HK-2 (cell line): ENCODE data around the gene SH3RF3.

Experiments
- DNase-seq: peaks from one replicate; pipeline ENCODE4 v3.0.0-alpha.2; 2018; ENCODE audit not compliant: unreplicated experiment

Gene SH3RF3

DNA sequence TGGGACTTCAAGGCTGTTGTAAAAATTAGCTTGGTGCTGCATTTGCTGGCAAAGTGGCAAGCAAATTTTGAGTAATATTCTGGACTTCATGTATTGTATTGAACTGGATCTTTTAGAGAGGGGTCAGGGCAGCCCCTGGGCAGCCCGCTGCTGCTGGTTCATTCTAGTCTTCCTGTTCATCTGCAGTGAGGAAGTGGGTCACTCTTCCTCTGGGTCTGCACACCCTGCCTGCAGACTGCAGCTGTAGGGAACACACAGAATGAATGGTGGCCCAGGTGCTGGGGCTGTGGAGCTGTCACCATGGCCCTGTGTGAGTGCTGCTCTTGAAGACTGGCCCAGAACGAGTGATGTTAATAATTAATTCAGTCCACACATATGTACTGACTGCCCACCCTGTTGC lies 9.4 kb downstream of the SH3RF3 start:
- no peak for DNase-seq

DNA sequence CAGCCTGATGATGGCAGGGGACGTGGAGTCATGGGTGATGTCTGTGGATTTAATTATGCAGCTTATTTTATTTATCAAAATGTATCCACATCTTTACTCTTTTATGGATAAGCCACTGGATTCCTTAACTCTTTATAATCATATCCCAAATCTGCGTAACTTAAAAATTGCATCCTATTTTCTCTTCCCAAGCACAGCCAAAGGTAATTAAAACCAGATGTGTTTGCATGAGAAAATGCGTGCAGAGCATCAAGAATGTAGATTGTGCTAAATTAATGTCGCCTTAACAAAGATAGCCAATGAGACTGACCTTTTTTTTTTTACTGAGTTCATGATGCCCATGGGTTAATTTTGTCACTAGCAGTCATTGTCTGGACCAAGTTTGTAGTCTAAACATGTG lies 10.0 kb downstream of the SH3RF3 start:
- no peak for DNase-seq

DNA sequence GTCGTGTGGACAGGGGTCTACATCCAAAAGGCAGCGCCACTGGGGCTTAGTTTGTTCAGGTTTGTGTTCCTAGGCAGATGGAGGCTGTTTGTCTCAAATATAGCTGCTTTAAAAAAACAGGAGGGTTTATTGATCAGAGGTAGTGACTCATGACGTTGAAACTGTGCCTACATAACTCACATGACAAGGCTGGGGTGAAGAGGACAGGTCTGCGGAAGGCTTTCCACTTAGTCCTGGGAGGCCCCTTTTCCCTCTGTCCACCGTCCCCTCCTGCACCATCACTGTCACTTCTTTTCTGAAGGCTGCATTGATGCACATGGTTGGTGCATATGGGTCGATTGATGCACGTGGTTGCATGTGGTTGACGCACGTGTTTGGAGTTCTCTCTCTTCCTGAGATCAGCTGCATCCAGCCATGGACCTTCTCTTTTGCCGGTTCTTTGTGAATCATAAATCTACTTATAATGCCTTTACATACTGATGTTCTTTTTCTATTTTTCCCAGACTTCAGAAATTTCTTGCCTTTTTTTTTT lies 10.9 kb downstream of the SH3RF3 start:
- DNase-seq, result no peak

DNA sequence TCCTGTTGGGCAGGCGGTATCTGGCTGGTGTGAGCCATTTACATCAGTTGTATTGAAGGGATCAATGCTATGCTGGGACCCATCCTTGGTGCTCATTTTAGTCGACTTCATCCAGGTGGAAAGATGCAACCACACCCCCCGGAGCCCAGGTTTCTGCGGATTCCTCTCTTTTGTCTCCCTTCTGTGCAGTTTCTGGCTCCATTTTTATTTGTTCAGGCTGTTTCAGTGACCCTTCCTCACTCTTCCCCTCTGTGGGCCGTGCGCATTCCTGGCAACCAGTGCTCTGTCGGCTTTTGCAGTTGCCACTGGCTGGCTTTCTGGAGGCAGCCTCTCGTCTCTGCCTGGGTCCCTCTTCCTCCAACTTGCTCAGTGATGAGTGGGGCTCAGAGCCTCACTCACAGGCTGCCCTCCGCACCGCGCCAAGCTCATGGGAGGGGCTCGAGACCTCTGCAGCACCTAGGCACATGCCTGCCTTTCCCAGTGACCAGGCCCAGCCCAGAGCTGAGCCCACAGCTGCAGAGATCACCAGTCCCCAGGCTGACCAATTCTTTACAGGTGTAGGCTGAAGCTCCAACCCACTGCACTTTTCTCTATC lies 12.1 kb downstream of the SH3RF3 start:
- DNase-seq, result no peak

DNA sequence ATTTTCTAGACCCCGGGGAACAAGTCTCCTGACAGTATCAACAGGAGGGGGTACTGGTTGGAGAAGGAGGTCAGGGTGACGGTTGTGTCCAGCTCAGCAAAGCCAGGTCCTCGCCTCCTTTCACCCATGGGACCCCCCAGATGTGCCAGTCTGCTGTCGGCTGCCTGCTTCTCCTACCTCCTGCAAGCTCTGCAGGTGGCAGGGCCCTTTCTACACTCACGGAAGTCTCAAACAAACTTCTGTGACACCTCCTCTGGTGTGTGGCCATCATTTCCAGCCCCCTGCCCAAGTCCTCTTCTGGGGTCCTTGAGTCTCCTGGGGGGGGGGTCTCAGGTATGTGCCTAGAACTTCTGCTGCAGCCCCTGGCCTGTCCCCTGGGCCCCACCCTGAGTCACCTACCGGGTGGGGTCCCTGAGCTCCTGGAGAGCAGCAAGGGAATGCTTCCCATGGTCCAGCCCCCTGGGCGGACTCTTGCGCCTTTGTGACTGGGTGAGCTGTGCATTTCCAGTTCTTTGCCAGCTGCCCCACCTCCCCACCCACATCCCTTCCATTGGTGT lies 12.8 kb downstream of the SH3RF3 start:
- DNase-seq, result no peak

DNA sequence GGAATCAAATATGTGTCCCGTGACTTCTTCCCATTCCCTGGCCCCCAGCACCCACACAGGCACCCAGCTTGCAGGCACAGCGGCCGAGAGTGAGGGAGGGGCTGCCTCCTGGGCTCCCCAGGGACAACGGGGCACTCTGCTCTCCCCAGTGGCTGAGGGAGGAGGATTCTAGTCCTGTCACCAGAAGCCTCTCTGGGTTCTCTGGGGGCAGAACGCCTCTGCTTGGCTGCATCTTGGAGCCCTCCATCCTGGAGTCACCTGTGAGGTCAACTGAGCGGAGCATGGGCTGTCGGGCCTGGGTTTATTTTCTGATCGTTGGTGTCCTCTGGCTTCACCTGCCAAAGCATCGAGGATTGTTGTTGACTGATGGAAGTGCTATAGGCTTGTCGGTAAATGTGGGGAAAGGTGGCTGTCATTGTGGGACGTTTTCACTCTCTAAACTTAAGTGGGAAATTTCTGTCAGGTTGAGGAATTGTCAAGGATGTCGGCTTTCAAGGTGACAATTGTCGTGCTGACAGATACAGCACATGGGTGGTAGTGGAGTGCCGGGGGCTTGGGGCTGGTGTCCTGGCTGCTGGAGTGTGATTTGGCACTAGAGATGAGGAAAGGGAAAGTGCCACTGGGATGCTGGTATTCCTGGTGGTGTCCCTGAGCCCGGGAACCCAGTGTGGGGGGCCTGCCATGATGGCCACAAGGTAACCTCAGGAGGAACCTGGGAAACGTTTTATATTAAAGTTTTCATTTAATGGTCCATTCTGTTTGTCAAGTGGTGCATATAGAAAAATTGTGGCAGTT lies 13.6 kb downstream of the SH3RF3 start:
- DNase-seq, result no peak

DNA sequence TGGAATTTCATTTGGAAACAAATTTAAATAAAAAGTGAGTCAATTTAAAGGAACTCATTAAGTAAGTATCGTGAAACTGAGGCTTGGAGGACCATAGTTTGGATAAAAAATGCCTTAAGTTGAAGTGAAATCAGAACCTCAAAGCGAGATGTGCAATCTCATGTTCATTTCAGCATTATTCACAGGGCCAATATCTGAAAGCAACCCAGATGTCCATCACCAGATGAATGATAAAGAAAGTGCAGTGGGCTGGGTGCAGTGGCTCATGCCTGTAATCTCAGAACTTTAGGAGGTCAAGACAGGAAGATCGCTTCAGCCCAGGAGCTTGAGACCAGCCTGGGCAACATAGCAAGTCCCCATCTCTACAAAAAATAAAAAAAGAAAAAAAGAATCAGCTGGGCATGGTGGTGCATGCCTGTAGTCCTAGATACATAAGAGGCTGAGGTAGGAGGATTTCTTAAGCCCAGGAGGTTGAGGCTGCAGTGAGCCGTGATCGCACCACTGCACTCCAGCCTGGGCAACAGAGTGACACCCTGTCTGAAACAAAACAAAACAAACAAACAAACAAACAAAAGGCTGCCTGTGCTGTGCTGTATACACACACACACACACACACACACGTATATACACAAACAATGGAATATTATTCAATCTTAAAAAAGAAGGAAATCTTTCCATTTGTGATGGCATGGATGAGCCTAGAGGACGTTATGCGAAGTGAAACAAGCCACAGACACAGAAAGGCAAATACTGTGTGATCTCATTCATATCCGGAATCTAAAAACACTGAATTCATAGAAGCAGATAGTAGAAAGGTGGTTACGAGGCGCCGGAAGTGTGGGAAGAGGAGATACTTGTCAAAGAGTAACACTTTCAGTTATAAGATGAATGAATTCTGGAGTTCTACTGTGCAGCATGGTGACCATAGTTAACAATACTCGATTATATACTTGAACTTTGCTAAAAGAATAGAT lies 14.5 kb downstream of the SH3RF3 start:
- no peak for DNase-seq

DNA sequence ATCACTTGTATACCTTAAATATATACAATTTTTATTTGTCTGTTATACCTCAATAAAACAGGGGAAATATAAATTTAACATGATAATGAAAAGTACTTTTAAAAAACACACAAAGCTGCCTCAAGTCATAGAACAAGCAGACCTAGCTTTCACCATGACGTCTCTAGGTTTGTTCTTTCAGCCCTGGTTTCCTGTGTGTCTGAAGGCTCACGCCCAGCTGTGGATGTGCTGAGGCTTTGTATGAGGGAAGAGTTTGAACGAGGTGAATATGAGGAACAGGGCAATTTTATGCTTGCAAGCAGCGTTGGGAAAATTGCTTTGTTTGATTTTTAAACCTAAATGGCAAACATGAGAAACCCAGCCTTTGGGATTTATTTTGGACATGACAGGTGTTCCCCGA lies 15.3 kb downstream of the SH3RF3 start:
- no peak for DNase-seq

DNA sequence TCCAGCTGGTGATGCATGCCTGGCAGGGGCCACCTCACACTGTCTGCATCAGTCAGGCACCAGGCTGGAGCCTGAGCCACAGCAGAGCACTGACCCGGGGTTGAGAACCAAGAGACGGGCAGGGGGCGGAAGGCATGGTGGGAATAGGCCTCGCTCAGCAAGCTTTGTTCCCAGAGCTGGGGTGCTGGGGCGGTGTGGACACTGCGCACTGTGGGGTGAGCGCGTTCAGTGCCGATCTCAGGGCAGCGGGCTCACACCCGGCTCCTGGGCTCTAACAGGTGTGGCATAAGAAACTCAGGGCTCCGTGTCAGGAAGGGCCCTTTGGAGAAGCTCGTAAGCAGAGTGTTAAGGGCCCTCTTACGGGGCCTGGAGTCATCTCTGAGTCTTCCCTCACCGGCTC lies 15.7 kb downstream of the SH3RF3 start:
- no peak for DNase-seq

DNA sequence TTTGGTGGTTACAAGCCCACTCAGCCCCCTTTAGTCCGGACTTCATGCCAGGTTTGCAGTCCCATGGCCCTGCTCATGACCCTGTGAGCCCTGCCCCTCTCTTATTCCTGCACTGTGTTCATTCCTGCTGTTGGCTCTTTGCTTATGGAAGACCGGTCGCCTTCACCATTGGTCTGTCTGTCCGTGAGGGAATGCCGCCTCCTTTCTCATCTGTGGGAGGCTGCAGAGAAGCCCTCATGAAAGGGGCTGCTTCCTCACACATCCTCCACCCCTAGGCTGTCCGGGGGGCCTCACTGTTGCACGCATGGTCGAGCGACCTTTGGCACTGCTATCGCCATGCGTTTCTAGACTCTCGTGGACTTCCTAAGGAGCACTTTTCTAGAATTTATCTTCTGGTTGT lies 16.3 kb downstream of the SH3RF3 start:
- no peak for DNase-seq

DNA sequence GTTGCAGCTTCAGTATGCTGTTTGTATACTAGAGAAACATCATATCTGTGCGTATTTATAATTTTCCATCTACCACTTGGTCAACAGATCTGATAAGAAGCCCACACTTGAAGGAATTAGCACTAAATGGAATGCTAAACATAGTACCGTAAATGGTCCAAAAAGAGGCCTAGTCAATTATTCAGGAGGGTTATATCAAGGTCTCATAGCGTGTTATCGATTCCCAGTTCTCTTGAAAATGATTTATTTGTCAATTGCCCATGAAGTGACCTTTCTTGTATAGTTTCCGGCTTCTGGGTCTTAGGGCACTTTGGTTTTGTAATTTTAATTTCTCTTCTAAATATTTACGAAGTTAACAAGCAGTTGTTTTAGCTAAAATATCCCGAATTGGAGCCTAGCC lies 18.4 kb downstream of the SH3RF3 start:
- no peak for DNase-seq

DNA sequence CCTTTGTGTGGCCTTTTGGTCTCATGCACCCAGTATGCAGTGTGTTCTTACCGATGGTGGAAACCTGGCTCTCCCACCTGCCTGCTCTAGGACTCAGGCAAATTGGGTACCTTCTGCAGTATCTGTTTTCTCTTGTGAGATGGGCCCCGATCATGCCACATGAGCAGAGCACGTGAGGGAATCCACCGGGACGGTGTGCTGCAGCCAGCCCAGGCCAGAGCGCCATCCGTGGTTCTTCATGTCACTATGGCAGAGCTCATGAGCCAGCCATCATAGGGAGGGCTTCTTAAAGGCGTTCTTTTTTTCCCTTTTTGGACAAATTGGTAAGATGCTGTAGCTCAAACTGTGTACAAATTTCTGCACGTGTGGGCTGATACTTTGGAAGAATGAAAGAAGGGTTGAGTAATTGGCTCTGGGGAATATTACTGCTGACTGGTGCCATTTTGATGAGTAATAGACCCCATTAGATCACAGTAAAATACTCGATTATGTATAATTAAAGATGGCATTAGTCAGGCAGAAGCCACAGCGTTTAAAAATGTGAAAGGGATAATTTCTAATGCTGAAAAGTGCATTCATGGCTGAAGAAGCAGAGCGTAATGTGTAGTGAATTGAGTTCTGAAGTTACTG lies 19.2 kb downstream of the SH3RF3 start:
- DNase-seq, result no peak

DNA sequence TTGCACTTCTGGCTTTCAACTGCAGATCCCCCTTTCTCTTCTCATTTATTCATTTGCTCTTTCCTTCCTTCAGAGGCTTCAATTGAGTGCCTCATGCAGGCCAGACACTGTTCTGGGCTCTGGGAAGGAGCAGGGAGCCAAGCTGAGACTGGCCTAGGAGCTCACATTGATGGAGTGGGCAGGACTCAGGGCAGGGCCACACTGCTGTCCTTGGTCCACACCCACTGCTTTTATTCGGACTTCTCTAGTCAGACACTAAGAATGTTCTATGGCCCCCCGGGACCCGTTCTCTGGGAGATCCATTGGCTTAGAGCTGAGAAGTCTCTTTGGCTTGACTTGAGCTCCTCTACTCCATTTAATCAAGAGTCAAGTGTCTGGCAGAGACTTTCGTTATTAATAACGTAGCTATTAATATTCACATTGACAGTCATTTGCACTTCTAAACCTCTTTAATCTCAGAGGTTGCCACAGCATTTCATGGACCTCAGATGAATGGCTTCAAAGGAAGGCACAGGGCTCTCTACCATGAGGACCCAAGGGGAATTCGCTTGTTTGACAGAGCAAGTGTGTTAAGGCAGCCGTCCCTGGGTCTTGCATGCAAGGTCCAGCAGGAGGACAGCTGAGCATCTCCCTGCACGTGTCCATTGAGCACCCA lies 20.1 kb downstream of the SH3RF3 start:
- DNase-seq, result no peak

DNA sequence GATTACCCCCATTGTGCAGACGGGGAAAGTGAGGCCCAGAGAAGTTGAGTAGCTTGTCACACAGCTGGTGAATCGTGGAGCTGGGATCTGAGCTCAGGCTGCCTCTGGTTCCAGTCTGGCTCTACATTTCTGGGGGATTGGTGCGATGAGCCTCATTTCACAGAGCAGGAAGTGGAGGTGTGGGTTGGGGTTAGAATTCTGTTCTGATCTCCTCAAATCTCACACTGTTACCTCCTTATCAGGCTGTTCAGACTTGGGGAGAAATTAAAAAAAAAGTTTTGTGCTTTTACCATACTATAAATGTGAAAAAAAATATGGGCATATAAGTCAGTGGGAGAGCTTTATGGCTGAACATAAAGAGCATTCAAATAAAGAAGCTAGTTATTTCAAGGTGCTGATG lies 21.6 kb downstream of the SH3RF3 start:
- no peak for DNase-seq

DNA sequence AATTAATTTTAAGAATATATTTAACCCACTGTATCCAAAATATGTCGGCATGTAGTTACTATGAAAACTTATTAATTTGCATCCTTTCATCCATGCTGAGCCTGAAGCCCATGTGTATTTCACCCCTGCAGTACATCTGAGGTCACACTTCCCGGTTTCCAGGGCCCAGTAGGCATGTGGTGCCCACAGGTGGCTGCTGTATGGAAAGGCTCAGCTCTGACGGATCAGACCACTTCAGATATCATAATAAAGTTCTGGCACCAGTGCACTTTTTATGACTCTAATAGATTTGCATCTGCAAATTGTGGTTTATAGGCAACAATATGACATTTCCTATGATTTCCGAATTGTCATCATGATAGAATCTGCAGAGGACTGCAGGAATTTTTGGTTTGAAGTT lies 22.5 kb downstream of the SH3RF3 start:
- no peak for DNase-seq

DNA sequence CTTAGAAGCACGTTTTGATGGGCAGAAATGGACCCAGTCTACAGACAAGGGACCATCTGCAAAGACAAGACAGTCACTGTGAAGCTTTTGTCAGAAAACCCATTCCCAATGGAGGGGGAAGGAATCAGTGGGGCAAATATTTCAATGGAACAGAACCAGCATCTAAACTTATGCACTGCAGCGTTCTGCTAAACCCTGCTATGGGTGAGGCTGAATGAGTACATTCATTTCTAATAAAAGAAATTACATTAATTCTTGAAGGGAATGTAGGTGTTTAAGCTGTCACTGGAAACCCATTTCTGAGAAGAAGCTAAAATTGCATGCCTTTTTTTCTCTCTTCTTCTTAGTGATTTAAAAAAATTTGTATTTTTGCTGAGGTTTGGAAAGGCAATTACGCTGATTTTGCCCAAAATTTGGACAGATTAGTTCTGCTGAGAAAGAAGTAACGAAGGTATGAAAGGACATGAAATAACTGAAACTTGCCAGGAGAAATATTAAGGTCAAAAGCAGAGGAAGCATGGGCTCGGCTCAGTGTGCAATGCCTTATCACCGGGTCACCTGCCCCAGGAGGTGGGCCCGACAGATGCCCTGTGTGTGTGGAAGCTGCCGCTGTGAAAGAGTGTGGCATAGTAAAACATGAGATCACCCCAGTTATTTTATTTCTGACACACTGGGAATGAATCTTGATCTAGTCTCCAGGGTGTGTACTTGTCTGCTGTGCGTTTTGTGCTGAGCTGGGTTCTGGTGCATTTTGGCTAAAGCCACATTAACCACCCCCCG lies 24.2 kb downstream of the SH3RF3 start:
- no peak for DNase-seq

DNA sequence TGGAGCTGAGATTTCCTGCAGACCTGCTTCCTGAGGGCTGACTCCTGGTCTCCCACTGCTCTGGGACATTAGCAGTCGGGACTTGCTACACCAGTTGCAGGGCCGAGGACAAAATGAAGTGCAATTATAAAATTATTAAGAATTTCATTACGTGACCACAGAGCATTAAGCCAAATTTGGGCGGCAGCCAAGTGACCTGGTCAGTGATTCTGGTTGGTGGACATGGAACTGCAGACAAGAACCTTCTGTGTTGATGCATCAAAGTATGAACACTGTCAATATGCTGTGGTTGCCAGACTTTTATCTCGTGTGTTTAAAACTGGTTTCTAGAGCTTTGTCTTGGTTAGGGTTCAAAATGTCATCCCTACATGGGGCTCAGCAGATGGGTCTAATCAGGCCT lies 24.8 kb downstream of the SH3RF3 start:
- DNase-seq, result no peak

DNA sequence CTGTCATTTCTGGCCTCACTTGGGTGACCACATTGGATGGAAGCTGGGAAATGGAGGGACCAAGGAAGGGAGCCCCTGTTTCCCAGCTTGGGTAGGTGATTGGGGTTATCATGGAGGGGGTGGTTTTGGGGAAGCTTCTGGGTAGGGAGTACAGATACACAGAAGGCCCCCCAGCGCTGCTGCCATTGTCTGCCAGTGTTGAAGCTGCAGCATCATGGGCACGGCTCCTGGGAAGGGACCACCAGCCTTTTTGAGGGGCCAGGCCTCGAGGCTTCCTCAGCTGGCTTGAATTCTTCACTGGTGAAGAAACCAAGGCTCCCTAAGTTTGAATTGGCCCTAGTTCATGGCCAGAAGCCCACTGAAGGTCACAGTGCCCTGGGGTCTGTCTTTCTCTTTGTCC lies 25.2 kb downstream of the SH3RF3 start:
- DNase-seq, result no peak

DNA sequence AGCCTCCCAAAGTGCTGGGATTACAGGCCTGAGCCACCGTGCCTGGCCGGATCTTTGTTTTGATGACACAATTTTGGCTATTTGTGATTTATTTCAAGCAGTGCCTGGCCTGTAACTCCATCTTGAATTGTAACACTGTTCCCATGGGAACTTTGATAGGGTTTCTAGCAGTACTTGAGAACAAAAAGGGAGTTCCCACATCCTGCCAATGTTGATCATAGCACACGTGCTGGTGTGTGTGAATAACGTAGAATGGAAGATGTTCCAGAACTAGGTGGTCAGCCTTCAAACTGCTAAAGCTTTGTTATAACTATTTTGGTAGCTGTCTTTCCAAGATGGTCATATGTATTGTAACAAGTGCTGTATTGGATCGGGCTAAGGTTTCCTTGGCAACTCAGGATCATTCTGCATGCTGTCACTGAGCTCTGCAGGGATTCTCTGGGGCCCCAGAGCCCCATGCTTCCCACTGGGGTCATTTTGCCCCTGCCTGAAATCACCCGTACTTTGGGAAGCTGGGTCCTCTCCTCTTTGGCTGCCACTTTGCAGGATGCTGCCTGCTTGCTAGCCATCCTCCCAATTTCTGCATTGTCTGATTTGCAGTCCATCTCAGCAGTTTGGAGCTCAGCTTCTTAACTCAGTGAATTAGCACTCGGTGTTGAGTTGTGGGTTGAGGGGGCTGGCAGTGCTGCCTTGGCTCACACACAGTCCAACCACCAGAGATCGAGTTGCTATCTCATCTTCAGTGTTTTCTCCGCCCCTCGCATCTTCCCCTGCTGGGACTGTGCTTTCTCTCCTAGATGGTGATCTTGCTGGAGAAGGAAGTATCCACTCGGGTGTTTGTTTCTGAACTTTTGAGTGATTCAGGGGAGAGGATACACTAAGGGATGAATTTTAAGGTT lies 26.8 kb downstream of the SH3RF3 start:
- no peak for DNase-seq
